Measurements from ENCODE around the gene UMPS. TPM values are rescaled to one million over a fixed set of nuclear protein-coding genes. Genes with fewer than 3 reads are reported as not detected.
A peak's percentile ranks its signal among the peaks of the same experiment; 100 is the strongest.

UMPS gene
- total and polyA plus RNA-seq, 9 of the 15 experiments (the other 6 are each of a cell fraction or from before 2014, with no cell fraction given), result 28.9 to 91.0 (median 45.9) TPM

- no peak for TF ChIP-seq ZNF175 (CRISPR knock-in tag; IDR thresholded peaks at IDR 0.05; ENCODE audit: low read depth)
- TF ChIP-seq ZNF212 (CRISPR knock-in tag; IDR thresholded peaks at IDR 0.05), result no peak
- peak; percentile 98 for TF ChIP-seq PHF8 (IDR thresholded peaks at IDR 0.05; ENCODE audit: borderline replicate concordance, low read length)
- peak; percentile 73 for TF ChIP-seq RBBP5 (IDR thresholded peaks at IDR 0.05; ENCODE audit: borderline replicate concordance, insufficient read depth, low read length, poor library complexity, severe bottlenecking)
- TF ChIP-seq MAZ (CRISPR knock-in tag; conservative IDR thresholded peaks at IDR 0.05 in 1 of 2, IDR thresholded peaks at IDR 0.05 in 1 of 2), result peak in 1 of 2 experiments; percentile 55; a peak in 2 of 4 replicates
- TF ChIP-seq CBX1 (IDR thresholded peaks at IDR 0.05; ENCODE audit: low read depth), result peak; percentile 86
- no peak for TF ChIP-seq XRCC5 (IDR thresholded peaks at IDR 0.05; ENCODE audit: low read depth, low read length)
- TF ChIP-seq NR4A1 (CRISPR knock-in tag; IDR thresholded peaks at IDR 0.05), result 0 out of 2 replicates have a peak, but pooled peaks have one; percentile 70
- TF ChIP-seq NR4A1 (tag; IDR thresholded peaks at IDR 0.05), result no peak
- no peak for TF ChIP-seq U2AF2 (optimal IDR thresholded peaks at IDR 0.05; ENCODE audit: low read depth, low read length)
- TF ChIP-seq PPARD (CRISPR knock-in tag; IDR thresholded peaks at IDR 0.05), result no peak
- TF ChIP-seq BACH1 (tag; IDR thresholded peaks at IDR 0.05), result no peak
- TF ChIP-seq PRMT5 (CRISPR knock-in tag; IDR thresholded peaks at IDR 0.05), result no peak
- TF ChIP-seq TAF7 (tag; IDR thresholded peaks at IDR 0.05), result peak; percentile 67
- no peak for TF ChIP-seq MXI1 (IDR thresholded peaks at IDR 0.05; ENCODE audit: low read depth, low read length)
- TF ChIP-seq ATF7 (IDR thresholded peaks at IDR 0.05), result peak; percentile 99
- peak; percentile 88 for TF ChIP-seq KDM5B (IDR thresholded peaks at IDR 0.05; ENCODE audit: insufficient replicate concordance, low read depth, low read length)
- TF ChIP-seq ZNF436 (CRISPR knock-in tag; IDR thresholded peaks at IDR 0.05), result no peak
- TF ChIP-seq POLR2G (IDR thresholded peaks at IDR 0.05; ENCODE audit: low read depth, low read length), result peak; percentile 98
- TF ChIP-seq, protein P1, sequence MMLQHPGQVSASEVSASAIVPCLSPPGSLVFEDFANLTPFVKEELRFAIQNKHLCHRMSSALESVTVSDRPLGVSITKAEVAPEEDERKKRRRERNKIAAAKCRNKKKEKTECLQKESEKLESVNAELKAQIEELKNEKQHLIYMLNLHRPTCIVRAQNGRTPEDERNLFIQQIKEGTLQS (IDR thresholded peaks at IDR 0.05), result peak; percentile 100
- TF ChIP-seq, protein P1 (CRISPR knock-in tag; conservative IDR thresholded peaks at IDR 0.05), result peak; percentile 87
- TF ChIP-seq GTF3C2 (IDR thresholded peaks at IDR 0.05; ENCODE audit: borderline replicate concordance, extremely low read depth, insufficient read length), result no peak
- TF ChIP-seq MLLT1 (IDR thresholded peaks at IDR 0.05), result peak in 1 of 2 experiments; percentile 75; a peak in 2 of 4 replicates
These were observed at the start of gene UMPS (continued) for GRCh38 chr3:124730129-124730940.
